Kasumi-1 (cell line): ENCODE data around the gene PRR13.
"Not testable (repeated sequence)": the region's sequence is repeated elsewhere in the genome, so short reads cannot be mapped to it uniquely, and the experiment has no call there.

ENCODE experiments used
- DNase-seq, 2 experiments: peaks; one replicate each; lab custom pipeline; 2025; lab: John Stamatoyannopoulos, UW

Gene PRR13

DNA sequence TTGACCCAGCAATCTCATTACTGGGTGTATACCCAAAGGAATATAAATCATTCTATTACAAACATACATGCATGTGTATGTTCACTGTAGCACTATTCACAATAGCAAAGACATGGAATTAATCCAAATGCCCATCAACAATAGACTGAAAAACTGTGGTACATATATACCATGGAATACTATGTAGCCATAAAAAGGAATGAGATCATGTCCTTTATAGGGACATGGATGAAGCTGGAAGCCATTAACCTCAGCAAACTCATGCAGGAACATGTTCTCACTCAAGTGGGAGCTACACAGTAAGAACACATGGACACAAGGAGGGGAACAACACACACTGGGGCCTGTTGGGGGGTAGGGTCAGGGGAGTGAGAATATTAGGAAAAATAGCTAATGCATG, 2.0 kb upstream of the PRR13 start:
- DNase-seq: not testable (repeated sequence)

GRCh38 chr12:53443955-53444354, 2.4 kb downstream of the PRR13 start:
- no peak for DNase-seq

DNA sequence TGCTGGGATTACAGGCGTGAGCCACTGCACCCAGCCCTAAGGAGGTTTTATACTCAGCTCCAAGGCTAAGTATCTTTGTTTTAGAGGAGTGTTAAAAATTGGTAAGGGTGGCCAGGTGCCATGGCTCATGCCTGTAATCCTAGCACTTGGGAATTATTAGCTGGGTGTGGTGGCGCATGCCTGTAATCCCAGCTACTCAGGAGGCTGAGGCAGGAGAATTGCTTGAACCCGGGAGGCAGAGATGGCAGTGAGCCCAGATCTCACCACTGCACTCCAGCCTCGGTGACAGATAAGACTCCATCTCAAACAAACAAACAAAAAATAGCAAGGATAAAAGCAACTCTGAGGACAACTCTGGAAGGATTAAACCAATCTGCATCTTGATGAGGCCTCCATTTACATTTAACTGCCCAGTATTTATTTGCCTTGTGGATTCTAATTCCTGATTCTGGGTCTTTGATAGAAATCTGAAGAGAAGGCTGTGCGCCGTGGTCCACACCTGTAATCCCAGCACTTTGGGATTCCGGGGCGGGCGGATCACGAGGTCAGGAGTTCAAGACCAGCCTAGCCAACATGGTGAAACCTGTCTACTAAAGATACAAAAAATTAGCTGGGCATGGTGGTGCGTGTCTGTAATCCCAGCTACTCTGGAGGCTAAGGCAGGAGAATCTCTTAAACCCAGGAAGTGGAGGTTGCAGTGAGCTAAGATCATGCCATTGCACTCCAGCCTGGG, 3.2 kb downstream of the PRR13 start:
- DNase-seq: not testable (repeated sequence)

GRCh38 chr12:53450936-53451335, 9.4 kb downstream of the PRR13 start:
- no peak for DNase-seq

DNA sequence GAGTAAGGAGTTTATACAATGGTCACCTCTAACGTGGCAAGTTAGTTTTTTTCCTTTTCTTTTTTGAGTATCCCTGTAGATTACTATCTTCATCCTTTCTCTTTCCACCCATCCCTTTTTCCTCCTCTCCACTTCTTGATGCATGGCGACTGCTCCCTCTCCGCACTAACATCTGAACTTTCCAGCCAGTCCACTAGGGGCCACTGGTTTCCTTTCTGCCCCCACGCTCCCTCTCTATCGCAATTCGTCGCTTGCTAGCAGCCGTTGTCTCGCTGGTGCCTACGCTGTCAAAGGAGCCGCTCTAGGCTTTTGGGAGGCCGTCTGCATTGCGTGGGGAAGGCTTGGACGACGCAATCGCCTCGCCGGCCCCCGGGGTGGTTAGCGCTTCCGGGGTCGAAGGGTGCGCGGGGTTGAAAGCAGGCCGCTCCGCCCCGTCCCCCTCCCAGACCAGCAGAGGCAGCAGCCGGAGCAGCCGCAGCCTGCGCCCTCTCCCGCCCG, 10.2 kb downstream of the PRR13 start, which contains the start of gene PCBP2:
Gene PCBP2 (plus strand): TSS at position 442 of the 498 bp plus-strand sequence. CDS start 2,699 bp downstream, outside the sequence.
- peak; percentile 100 for DNase-seq

GRCh38 chr12:53452159-53453077, 10.9 kb downstream of the PRR13 start:
- peak; percentile 40 to 61 for DNase-seq

DNA sequence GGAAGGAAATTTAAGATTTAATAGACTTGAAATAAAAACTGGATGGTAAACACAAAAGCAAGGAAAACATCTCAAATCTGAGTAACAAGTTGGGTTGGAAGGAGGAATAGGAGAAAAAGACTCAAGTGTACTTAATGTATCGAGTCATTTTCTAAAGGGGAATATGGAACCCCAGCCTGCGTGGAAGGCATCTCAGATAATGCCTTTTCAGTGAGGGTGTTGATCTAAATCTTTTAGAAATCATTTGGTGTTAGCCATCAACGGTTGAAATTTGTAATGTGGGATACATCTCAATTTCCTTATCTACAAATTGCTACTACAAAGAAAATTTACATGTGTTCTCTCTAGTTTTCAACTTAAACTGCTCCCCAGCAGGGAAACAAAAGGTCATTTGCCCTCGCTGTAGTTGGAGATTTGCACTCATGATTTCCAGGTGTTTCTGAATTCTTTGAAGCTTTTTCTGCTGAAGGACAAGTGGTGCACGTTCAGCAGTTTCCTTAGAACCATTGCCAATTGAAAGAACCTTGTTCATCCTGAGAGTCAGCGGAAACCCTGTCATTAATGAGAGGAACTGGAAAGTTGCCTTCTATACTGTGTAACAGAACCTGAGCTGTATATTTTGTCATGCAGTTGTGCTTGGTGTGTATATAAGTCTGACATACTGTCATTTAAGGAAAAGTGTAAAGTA, 12.6 kb downstream of the PRR13 start:
- DNase-seq: no peak

GRCh38 chr12:53454707-53455106, 13.2 kb downstream of the PRR13 start:
- DNase-seq: no peak

GRCh38 chr12:53456654-53457366, 15.3 kb downstream of the PRR13 start:
- DNase-seq: no peak

DNA sequence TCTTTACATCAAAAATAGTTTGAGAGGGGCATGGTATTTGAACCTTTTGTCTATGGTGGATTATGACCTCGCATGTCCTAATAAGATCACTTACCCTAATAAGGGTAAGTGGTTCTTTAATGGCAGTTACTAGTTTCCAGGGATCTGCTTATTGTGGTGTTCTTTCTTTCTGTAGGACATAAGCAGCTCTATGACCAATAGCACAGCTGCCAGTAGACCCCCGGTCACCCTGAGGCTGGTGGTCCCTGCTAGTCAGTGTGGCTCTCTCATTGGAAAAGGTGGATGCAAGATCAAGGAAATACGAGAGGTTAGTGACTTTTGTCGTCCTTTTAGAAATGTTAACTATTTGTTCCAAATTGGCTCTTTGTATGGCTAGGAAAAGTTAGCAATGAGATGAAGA, 17.6 kb downstream of the PRR13 start:
- DNase-seq: no peak

DNA sequence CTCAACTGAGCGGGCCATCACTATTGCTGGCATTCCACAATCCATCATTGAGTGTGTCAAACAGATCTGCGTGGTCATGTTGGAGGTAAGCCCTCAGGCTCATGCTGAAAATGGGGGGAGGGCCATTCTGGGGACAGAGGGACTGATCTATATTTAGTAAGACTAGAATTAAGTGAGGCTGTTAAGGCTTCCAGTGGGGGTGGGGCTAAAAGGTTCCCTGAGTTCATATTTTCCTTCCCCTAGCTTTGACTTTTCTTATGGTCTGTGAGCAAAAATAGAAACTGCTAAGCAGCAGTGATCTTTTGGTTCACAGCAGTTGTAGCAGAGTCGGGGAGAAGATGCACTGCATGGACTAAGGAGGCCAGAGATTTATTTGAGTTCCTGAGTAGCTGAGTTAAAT, 19.5 kb downstream of the PRR13 start:
- DNase-seq: no peak

GRCh38 chr12:53461591-53461990, 20.1 kb downstream of the PRR13 start:
- no peak for DNase-seq

- no peak for DNase-seq
Measured at GRCh38 chr12:53462935-53463334, 21.4 kb downstream of the PRR13 start.

DNA sequence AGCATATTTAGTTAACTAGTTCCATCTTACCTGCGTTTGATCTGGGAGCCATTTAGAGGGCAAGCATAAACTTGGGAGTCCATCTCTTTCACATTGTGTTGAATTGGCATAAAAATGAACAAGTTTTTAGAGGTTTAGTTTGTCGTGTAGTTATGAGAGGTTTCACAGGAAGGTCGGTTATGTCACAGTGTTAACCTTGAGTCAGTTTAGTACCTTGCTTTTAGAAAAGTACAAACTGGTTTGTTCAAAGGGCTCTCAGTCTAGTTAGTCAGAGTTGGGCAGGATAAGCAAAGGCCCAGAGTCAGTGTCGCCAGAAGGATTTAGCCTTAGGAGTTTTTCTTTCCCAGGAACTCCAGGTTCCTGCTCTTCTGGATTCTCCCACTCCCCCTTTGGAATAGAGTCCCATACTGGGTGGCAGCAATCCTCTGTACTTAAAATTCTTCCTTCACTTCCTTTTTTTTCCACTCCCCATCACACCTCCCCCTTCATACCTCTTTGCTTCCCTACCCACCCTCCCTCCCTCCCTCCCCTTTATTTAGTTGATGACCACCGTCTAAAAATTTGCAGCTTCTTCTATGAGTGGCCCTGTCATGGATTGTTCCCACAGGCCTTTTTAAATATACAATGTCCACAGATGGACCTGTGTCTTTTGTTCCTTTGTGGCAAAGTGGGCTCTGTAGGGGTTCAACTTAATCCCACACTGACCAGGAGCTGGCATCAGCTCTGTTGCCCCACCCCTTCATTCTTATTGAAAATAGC, 22.4 kb downstream of the PRR13 start:
- DNase-seq: no peak

DNA sequence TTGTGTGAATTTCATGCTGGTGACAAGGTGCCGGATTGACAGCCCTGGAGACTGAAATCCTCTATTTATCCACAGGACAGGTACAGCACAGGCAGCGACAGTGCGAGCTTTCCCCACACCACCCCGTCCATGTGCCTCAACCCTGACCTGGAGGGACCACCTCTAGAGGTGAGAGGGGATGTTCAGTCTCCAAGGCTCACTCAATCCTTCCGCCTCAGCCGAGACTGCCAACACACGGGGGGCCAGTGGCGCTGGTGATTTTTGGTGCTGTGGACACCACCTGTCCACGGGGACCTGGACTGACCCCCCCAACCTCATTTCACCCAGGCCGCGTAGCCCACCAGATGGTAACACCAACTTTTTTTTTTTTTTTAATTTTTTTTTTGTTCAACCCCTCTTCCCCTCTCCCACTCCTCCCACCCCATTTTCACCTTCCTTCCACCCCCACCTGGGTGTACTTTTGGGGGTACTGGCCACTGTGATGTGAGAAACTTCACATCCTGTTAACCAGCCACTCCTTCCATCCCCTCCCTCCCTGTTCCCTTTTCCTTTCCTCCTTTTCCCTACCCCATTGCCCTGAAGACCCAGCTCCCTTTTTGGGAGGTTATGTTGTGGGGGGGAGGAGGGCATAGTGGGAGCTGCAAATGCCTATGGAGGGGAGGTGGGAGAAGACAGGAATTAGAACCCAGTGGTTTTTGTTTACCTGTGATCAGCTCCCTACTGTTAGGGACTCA, 23.3 kb downstream of the PRR13 start:
- no peak for DNase-seq

GRCh38 chr12:53465679-53466078, 24.1 kb downstream of the PRR13 start:
- DNase-seq: no peak

- DNase-seq: no peak
Measured at GRCh38 chr12:53466640-53467039, 25.1 kb downstream of the PRR13 start.

DNA sequence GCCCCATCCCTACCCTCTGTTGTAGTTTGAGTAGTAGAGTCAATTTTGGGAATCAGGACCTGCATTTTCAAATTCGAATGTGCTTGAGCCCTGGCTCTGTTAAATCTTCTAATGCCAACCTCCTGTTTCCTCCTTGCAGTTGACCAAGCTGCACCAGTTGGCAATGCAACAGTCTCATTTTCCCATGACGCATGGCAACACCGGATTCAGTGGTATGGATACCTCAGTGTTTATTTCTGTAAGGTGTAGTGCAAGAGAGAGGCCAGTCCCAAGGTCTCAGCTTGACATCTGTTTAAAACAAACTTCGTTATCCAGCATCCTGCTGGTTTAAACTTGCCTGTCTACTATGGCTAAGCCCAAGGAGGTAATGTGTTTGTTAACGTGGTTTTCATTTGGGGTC, 25.5 kb downstream of the PRR13 start:
- DNase-seq: no peak

DNA sequence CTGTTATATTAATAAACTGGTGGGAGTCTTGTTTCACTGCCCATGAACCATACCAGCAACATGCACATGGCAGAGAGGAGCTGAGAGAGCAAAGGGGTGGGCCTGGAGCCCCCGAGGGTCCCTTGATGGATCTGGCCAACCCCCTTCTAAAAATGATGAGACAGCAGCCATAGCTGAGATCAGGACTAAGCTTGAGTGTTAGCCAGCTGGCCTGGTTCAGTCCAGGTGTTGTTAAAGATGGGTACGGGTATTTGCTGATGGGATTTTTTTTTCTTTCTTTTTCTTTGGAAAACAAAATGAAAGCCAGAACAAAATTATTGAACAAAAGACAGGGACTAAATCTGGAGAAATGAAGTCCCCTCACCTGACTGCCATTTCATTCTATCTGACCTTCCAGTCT, 26.3 kb downstream of the PRR13 start:
- DNase-seq: no peak

DNA sequence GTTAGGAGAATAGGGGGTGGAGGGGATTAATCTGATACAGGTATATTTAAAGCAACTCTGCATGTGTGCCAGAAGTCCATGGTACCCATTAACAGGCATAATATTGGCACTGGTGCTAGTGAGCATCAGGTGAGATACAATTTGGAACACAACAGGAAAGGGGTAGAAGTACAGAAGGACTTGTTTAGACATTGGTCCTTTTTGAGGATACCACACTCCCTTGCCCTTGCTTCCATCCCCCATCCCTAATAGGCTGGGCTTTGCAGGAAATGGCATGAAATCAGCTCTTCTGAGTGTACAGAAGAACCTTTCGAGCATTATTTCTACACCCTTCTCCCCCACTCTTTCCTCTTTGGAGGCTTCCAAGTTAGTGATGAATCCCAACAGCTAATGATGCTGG, 26.7 kb downstream of the PRR13 start:
- no peak for DNase-seq
